ENCODE results near the gene ACTN2. TPM values are rescaled to one million over a fixed set of nuclear protein-coding genes. Genes with fewer than 3 reads are reported as not detected.

Gene ACTN2
- total RNA-seq, 4 donors from 2014 or later, result 7.5 to 16.2 (median 10.3) TPM

DNA sequence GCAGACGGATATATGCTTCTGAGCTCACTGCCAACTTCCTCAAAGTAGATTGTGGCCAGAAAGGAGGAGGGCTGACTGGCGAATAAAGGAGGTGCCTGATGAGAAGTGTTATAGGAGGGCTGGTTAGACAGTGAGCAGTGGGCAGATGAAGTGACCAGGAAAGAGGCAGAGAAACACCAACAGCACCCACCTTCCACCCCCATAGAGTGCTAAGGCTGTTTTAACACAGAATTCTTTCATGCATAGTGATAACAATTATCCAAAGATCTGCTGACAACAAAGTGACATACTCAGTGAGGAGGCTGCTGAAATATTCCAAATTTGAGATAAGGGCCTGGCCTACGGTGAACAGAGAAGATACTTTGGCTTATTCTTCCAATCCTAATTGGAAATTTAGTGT lies 87.6 kb downstream of the ACTN2 start:
- intact Hi-C loops (cut with DNase I), result loop anchor here (5.0 kb wide), 1 partner anchor 162 kb away; no protein-coding TSS in a partner anchor
- DNase-seq (ENCODE audit: extremely low spot score), result no peak
- Histone ChIP-seq H3K36me3 (no peaks in the 10 kb centered on the region), H3K27ac (replicated peaks in 1 of 4) (no peak overlapping the region), H3K4me1 (no peaks in the 10 kb centered on the region), H3K27me3 (no peaks in the 10 kb centered on the region), H3K4me3 (no peak overlapping the region), H3K9me3 (peaks cover 0 to 3% (median 2%) of the 10 kb centered on the region in 4 donors)
- TF ChIP-seq, protein P1, sequence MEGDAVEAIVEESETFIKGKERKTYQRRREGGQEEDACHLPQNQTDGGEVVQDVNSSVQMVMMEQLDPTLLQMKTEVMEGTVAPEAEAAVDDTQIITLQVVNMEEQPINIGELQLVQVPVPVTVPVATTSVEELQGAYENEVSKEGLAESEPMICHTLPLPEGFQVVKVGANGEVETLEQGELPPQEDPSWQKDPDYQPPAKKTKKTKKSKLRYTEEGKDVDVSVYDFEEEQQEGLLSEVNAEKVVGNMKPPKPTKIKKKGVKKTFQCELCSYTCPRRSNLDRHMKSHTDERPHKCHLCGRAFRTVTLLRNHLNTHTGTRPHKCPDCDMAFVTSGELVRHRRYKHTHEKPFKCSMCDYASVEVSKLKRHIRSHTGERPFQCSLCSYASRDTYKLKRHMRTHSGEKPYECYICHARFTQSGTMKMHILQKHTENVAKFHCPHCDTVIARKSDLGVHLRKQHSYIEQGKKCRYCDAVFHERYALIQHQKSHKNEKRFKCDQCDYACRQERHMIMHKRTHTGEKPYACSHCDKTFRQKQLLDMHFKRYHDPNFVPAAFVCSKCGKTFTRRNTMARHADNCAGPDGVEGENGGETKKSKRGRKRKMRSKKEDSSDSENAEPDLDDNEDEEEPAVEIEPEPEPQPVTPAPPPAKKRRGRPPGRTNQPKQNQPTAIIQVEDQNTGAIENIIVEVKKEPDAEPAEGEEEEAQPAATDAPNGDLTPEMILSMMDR (IDR thresholded peaks at IDR 0.05), result no peak
- TF ChIP-seq POLR2AphosphoS5 (IDR thresholded peaks at IDR 0.05) (no peak), EP300 (IDR thresholded peaks at IDR 0.05) (no peak), POLR2A (IDR thresholded peaks at IDR 0.05; ENCODE audit: low read depth) (no peak)
- WGBS, result 76% methylated on average over 3 of the region's 3 CpGs

DNA sequence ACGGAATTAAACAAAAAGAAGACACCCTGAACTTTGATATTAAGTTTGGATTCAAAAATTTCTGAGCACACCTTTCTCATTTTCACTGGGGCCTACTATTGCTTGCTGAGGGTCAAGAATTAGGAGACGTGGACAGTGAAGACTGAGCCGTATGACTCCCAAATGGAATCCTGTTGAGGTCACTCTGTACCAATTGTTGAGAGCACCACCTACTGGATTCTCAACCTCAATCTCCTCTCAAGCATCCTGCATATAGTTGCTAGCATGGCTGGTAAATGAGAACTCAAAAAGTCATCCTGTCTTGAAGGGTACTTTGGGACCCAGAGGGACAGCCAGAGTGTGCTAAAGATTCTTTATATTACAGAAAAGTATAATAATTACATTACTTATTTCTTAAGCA lies 88.6 kb downstream of the ACTN2 start:
- Histone ChIP-seq H3K4me1 (no peaks in the 10 kb centered on the region), H3K9me3 (peaks cover 0 to 12% (median 11%) of the 10 kb centered on the region in 4 donors), H3K27ac (replicated peaks in 1 of 4) (no peak overlapping the region), H3K27me3 (no peaks in the 10 kb centered on the region), H3K4me3 (no peak overlapping the region), H3K36me3 (no peaks in the 10 kb centered on the region)
- WGBS, result 55% methylated on average over 3 of the region's 3 CpGs
- TF ChIP-seq POLR2A (IDR thresholded peaks at IDR 0.05; ENCODE audit: low read depth), result no peak
- TF ChIP-seq, protein P1 (IDR thresholded peaks at IDR 0.05), result peak; percentile 29 to 48 (median 44)
- intact Hi-C loops (cut with DNase I), result loop anchor here (5.0 kb wide), 1 partner anchor 163 kb away; no protein-coding TSS in a partner anchor
- DNase-seq (ENCODE audit: extremely low spot score), result no peak

- no peak overlapping the region for H3K4me3 ChIP-seq
- no peak overlapping the region for H3K27ac ChIP-seq (replicated peaks in 1 of 4)
- no peak for DNase-seq (ENCODE audit: extremely low spot score)
- WGBS, result 88% methylated on average over 2 of the region's 2 CpGs
- peaks cover 0 to 13% (median 11%) of the 10 kb centered on the region in 4 donors for H3K9me3 ChIP-seq
- H3K4me1 ChIP-seq, result no peaks in the 10 kb centered on the region
- TF ChIP-seq, protein P1 (IDR thresholded peaks at IDR 0.05), result no peak
- TF ChIP-seq EP300 (IDR thresholded peaks at IDR 0.05) (no peak), POLR2A (IDR thresholded peaks at IDR 0.05; ENCODE audit: low read depth) (no peak), POLR2AphosphoS5 (IDR thresholded peaks at IDR 0.05) (no peak)
- H3K27me3 ChIP-seq, result no peaks in the 10 kb centered on the region
- intact Hi-C loops (cut with DNase I), result no loop called here
- H3K36me3 ChIP-seq, result no peaks in the 10 kb centered on the region
Observed at GRCh38 chr1:236779312-236779711, 93.0 kb downstream of the ACTN2 start.

- intact Hi-C loops (cut with DNase I), result no loop called here
- no peak overlapping the region for H3K4me3 ChIP-seq
- H3K27ac ChIP-seq (replicated peaks in 1 of 4), result no peak overlapping the region
- no peaks in the 10 kb centered on the region for H3K4me1 ChIP-seq
- no peak for DNase-seq (ENCODE audit: extremely low spot score)
- H3K36me3 ChIP-seq, result no peaks in the 10 kb centered on the region
- H3K9me3 ChIP-seq, result no peaks in the 10 kb centered on the region
- no peak for TF ChIP-seq POLR2AphosphoS5 (IDR thresholded peaks at IDR 0.05)
- TF ChIP-seq, protein P1 (IDR thresholded peaks at IDR 0.05), result no peak
- no peak for TF ChIP-seq POLR2A (IDR thresholded peaks at IDR 0.05; ENCODE audit: low read depth)
- no peaks in the 10 kb centered on the region for H3K27me3 ChIP-seq
- 66% methylated on average over 2 of the region's 2 CpGs for WGBS
Observed at GRCh38 chr1:236785477-236785876, 99.2 kb downstream of the ACTN2 start.

DNA sequence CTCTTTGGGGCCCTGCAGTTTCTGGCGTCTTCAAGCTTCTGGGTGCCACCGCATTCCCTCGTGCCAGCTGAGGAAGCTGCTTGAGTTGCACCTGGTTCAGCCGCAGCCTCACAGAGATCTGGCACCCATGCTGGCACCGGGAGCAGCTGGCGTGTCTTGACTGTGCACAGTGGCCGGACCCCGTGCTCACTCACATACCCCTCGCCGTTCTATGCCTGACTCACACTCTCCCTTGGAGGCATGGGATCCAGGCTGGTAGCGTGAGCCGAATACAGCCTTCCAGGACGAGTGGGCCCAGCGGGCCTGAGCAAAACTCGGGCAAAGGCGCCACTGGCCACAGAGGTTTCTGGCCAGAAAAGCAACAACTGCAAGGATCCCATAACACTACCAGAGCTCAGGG lies 100.2 kb downstream of the ACTN2 start:
- Histone ChIP-seq H3K27ac (replicated peaks in 1 of 4) (no peak overlapping the region), H3K9me3 (no peaks in the 10 kb centered on the region), H3K27me3 (no peaks in the 10 kb centered on the region), H3K4me3 (no peak overlapping the region), H3K36me3 (no peaks in the 10 kb centered on the region), H3K4me1 (no peaks in the 10 kb centered on the region)
- WGBS, result 98% methylated on average over 10 of the region's 16 CpGs
- no peak for DNase-seq (ENCODE audit: extremely low spot score)
- TF ChIP-seq, protein P1 (IDR thresholded peaks at IDR 0.05), result no peak
- no peak for TF ChIP-seq POLR2A (IDR thresholded peaks at IDR 0.05; ENCODE audit: low read depth)
- no peak for TF ChIP-seq POLR2AphosphoS5 (IDR thresholded peaks at IDR 0.05)
- TF ChIP-seq EP300 (IDR thresholded peaks at IDR 0.05), result no peak
- intact Hi-C loops (cut with DNase I), result no loop called here
